Gastroesophageal sphincter (tissue), 3 donors: ENCODE measurements around the gene GABBR2.

Source experiments
- POLR2A ChIP-seq, 2 donors: fragments of 450-650 bp; IDR thresholded peaks; one replicate each; pipeline ENCODE4 v1.6.1; 2017; ENCODE audit warnings: antibody characterized with exemption in 2 of 2, mild to moderate bottlenecking in 2 of 2, moderate library complexity in 1 of 2
- TF ChIP-seq, protein P1 (sequence below), 4 experiments: fragments of 200-600 bp in 2 of 4; fragments of 450-650 bp in 2 of 4; sonication (generic) in 1 of 4; IDR thresholded peaks; one replicate each; pipeline ENCODE4 v1.5.1; 2017 to 2019; ENCODE audit warnings: antibody characterized with exemption in 4 of 4, mild to moderate bottlenecking in 2 of 4, moderate library complexity in 2 of 4

DNA sequence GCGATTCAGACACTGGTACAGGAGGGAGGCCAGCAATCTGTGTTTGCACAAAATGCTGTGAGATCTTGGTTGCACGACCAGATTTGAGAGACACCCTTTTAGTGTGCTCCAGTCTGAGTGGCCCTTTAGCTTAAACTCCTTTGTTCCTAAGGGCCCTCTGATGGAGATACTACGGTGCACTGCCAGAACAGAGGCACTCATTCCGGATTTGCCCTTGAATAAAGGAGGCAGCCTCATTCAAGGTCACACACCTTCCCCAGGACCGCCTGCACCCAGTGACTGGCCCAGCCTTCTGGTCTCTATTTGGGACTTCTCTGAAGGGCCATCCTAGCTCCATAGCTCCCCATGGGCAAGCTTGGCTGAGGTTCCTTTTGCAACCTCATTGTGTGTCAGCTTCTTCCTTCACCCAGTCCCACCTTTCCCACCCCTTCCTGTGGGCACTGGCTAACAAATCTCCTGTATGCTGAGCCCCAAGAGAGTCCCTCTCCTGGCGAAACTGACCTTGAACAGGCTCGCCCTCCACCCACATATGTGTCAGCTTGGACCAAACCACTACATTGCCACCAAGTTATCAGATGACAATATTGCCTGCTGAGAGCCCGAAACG lies 191.7 kb downstream of the GABBR2 start:
- TF ChIP-seq POLR2A (IDR thresholded peaks at IDR 0.05): no peak
- TF ChIP-seq, protein P1, sequence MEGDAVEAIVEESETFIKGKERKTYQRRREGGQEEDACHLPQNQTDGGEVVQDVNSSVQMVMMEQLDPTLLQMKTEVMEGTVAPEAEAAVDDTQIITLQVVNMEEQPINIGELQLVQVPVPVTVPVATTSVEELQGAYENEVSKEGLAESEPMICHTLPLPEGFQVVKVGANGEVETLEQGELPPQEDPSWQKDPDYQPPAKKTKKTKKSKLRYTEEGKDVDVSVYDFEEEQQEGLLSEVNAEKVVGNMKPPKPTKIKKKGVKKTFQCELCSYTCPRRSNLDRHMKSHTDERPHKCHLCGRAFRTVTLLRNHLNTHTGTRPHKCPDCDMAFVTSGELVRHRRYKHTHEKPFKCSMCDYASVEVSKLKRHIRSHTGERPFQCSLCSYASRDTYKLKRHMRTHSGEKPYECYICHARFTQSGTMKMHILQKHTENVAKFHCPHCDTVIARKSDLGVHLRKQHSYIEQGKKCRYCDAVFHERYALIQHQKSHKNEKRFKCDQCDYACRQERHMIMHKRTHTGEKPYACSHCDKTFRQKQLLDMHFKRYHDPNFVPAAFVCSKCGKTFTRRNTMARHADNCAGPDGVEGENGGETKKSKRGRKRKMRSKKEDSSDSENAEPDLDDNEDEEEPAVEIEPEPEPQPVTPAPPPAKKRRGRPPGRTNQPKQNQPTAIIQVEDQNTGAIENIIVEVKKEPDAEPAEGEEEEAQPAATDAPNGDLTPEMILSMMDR (IDR thresholded peaks at IDR 0.05): no peak
